Stromal cell of bone marrow (primary cell): ENCODE data around the gene MRPS23.
"Not testable (repeated sequence)": the region's sequence is repeated elsewhere in the genome, so short reads cannot be mapped to it uniquely, and the experiment has no call there.

ENCODE experiments used
- DNase-seq: peaks from one replicate; pipeline ENCODE4 v3.0.0-alpha.2; 2012; ENCODE audit warnings: low read depth

Gene MRPS23

GRCh38 chr17:57862694-57863667, 13.1 kb upstream of the MRPS23 start:
- no peak for DNase-seq

DNA sequence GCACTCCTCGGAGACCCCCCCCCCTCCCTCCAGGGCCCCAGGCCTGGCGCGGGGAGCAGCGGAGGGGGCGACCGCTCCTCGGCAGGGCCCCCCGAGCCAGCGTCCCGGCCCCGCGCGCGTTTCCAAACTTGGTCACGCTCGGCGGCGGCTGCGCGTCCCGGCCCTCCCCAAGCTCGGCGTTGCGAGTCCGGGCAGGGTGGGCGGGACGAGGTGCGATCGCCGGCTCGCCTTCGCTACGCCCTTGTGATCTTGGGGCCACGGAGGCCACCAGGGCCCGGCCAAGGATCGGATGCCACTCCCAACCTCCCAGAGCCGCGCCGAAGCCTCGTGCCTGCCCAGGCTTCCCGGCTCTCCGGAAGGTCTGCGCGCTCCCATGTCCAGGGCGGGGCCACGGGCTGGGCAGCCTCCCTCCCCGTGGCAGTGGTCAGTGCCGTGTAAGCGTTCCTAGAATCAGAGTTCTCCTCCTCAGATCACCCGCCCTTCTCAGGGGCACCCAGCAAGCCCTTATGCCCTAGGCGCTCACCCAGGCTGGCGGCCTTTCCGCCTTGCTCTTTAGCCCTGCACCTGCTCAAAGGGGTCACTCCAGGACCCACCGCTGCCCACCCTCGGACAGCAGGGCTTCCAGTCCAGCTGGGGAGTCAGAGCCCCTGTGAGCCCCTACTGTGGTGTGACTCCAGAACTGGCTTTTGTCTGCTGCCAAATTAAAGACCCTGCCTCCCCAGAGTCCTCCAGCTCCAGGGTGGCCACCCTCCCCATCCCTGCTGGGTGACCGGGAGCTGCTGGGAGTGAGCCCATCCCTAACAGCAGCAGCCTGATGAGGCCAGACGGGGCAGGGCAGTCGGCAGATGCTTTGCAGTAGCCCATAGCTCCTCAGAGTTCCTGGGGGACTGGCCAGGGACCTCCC, 12.2 kb upstream of the MRPS23 start:
- no peak for DNase-seq

GRCh38 chr17:57861000-57861789, 11.4 kb upstream of the MRPS23 start:
- no peak for DNase-seq

DNA sequence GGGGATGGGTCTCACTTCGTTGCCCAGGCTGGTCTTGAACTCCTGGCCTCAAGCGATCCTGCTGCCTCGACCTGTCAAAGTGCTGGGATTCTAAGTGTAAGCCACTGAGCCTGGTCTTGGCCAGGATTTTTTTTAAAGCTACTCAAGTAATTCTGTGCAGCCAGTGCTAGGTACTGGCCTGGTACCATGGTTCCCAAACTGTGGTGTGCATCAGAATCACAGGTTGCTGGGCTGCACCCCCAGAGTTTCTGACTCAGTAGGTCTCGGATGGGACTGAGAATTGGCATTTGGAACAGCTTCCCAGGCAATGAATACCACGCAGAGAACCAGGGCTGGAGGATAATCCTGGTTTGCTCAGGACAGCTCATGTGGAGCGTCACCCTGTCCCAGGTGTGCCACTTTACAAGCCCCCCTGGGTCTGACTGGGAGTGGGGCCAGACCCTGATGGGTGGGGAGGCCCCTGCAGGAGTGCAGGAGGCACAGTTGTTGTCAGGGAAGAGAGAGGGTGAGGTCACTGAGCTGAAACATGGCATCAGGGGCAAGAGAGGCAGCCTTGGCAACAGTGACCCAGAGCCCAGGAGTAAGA, 10.7 kb upstream of the MRPS23 start:
- no peak for DNase-seq

DNA sequence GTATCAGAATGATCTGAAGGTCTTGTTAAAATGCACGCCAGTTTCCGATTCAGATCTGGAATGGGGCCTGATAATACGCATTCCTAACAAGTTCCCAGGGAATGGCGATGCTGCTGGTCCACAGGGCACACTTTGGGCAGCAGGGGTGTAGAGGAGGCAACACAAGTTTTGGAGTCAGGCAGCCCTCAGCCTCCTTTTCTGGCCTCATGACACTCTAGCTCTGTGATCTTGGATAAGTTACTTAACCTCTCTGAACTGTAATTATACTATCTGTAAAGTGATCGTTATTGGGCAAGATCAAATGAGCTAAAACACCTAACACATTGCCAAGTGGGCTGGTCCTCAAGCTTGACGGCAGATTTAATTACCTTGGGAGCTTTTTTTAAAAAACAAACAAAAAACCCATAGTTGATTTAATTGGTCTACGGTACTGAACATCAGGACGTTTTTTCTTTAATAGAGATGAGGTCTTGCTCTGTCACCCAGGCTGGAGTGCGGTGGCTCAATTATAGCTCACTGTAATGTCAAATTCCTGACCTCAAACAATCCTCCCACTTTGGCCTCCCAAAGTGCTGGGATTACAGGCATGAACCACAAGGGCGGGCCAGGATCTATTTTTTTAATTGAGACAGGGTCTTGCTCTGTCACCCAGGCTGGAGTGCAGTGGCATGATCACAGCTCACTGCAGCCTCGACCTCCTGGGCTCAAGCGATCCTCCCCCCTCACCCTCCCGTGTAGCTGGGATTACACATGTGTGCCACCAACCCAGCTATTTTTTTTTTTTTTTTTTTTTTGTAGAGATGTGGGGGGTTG, 10.0 kb upstream of the MRPS23 start:
- no peak for DNase-seq

GRCh38 chr17:57858838-57859237, 9.0 kb upstream of the MRPS23 start:
- DNase-seq, result no peak

- DNase-seq, result no peak
Observed at GRCh38 chr17:57856792-57857620, 7.2 kb upstream of the MRPS23 start.

DNA sequence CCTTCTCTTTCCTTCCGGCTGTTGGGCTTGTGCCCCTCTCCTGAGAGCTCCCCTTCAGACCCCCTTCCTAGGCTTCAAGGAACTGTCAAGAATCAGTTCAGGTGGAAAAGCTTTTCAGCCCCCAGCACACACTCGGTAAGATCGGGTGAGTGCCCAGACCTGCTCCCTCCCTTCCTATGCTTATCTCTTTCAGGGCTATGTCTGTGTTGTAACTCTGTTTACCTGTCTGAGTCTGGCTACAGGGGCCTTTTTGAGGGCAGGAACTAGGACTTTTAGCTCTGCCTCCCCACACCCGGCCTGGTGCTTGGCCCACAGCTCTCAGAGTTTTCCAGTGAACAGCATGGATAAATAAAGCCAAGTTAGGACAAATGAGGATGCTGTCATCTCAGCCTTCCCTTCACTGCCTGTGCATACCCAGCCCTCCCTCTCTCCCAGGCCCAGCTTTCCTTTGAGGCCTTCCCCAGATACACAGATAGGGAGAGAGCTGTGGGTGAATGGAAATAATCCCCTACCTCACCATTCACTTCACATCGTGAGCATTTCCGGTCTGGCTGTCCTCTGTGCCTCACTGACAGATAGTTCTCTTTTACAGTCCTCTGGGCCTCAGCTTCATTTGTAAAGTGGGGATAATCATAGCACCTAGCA, 5.7 kb upstream of the MRPS23 start:
- DNase-seq, result no peak

- no peak for DNase-seq
Observed at GRCh38 chr17:57853695-57854094, 3.9 kb upstream of the MRPS23 start.

- no peak for DNase-seq
Observed at GRCh38 chr17:57852955-57853328, 3.1 kb upstream of the MRPS23 start.

DNA sequence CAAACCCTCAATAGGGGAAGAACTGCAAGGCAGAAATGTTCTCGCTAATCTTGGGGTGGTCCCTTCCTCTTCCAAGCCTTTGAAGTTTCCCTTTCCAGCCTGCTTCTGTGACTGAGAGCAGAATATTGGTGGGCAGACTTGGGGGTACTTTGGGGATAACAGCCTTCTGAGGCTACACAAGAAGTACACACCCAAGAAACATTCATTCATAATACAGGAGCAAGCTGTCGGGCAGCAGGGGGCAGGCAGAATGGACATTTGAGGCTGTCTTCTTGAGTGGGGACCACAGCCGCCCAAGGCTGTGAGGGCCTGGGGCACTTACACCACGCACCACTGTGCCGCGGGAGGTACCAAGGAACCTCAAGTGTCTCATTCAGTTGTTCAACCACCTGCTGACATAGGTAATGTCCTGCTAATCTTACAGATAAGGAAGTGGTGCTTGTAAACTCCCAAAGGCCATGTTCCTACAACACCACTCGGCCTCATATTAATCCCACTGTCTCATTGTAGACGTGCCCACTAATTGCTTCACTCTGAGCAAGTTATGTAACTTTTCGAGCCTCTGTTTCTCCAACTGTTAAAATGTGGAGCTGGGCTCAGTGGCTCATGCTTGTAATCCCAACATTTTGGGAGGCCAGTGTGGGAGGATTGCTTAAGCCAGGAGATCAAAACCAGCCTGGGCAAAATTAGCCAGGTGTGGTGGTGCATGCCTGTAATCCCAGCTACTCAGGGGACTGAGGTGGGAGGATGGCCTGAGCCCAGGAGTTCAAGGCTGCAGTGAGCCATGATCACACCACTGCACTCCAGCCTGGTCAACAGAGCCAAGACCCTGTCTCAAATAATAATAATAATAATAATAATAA, 2.5 kb upstream of the MRPS23 start:
- DNase-seq, result no peak

DNA sequence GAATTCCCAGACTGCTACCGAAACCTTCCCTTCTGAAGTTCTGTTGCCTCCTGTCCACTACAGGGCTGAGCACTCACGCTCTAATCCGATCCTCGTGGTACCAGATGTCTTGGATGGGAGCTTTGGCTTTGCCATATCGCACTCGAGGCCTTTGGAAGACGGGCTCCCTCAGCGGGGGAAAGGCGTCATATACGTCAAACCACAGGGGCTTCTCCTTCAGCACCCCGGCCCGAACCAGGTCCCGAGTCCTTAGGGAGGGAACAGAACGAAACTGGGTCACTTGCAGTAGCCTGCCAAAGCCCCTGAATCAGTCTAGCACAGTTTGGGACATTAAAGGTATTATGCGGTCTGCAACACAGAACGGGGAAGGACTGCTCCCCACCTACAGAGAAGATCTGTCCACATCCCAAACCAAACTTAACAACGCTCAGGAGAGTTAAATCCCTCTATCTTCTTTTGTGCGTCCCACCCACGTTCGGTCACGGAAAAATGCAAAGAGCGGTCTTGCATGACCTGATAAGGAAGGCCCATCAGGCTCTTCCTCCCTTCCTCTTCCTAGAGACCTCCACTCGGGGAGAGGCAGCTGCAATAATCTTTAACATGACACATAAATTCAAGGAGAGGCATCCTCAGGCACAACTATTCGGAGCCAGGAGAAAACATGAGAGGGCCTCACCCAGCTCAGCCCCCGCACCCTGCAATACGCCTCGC, 526 bp downstream of the MRPS23 start:
- no peak for DNase-seq

GRCh38 chr17:57846056-57846945, 3.5 kb downstream of the MRPS23 start:
- not testable (repeated sequence) for DNase-seq

DNA sequence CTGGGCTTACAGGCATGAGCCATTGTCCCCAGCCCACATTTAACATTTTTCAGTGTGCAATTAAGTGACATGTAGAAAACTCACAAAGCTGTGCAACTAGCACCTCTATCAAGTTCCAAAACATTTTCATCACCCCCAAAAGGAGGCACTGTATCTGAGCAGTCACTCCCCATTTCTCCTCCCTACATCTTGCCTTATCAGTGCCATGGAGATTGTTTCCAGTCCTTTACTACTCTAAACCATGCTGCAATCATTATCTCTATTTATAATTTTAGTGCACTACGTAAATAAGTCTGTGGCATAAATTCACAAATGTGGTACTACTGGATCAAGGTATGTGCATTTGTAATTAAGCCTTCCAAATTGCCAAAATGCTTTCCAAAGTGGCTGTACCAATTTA, 7.6 kb downstream of the MRPS23 start:
- no peak for DNase-seq

DNA sequence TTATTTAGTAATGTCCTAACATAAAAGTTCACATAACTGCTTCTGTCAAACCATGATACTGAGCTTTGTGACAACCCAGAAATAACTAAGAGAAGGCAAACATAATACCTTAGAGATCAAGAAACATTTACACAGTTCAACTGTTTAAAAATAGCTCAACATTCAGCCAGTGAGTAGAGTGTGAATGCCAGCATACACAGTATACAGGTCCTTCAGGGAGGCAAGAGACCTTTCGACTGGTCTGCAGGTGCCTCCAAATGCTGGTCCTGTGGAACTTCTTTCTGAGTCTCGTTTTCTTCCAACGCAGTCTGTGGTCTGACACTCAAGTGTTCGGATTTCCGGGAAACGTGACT, 10.3 kb downstream of the MRPS23 start:
- no peak for DNase-seq

DNA sequence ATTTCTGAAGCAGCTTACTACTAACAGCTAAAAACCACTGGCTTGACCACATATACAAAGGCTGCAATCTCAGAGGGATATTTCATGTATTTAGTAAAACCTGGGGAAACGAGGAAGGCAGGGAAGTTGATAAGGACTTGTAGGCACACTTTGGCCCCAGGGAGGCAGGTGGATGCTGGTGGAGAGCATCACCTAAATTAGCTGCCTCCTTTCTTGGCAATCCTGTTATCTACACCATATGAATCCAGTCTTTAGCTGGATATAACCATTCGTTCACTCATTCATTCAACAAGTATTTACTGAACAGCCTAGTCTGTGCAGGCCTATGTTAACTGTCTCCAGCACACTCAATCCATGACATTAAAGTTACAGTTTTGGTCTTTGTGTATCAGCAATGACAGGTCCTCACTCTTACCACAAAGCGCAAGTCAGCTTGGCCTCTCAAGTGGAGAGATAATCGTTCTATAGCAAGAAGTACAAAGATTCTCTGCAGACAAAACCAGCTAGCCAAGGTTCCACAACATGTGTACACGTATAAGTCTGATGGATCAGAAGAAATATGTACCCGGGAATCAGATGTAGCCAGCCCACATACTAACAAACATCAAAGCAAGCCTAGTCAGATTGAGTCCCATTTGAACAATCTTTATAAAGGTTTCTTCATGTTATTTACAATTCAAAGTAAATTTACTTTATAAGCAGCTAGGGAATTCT, 10.8 kb downstream of the MRPS23 start:
- DNase-seq, result no peak
